GM21367 (cell line): ENCODE data around the gene SEC14L5.
"Not testable (repeated sequence)": the region's sequence is repeated elsewhere in the genome, so short reads cannot be mapped to it uniquely, and the experiment has no call there.

Experiments
- ATAC-seq: cut with Tn5 transposase; IDR thresholded peaks from one replicate; pipeline ENCODE4 v1.9.1; 2021; ENCODE audit not compliant: unreplicated experiment

The SEC14L5 gene

GRCh38 chr16:5033256-5034166 lies 75.4 kb downstream of the SEC14L5 start, which contains the start of gene NAGPA:
TSS of gene NAGPA (minus strand) at chr16:5033935. CDS start at chr16:5033914, 21 bp downstream.
- ATAC-seq = peak; percentile 88

- no peak for ATAC-seq
These were observed 76.0 kb downstream of the SEC14L5 start for GRCh38 chr16:5034167-5034523.

- no peak for ATAC-seq
These were observed 77.7 kb downstream of the SEC14L5 start for GRCh38 chr16:5035909-5036227.

- ATAC-seq = no peak
These were observed 78.4 kb downstream of the SEC14L5 start for GRCh38 chr16:5036228-5037156.

- ATAC-seq = no peak
These were observed 82.3 kb downstream of the SEC14L5 start for GRCh38 chr16:5040451-5040850.

GRCh38 chr16:5041600-5042133 lies 83.5 kb downstream of the SEC14L5 start:
- no peak for ATAC-seq

- no peak for ATAC-seq
These were observed 84.5 kb downstream of the SEC14L5 start for GRCh38 chr16:5042574-5043171.

- ATAC-seq = no peak
These were observed 85.9 kb downstream of the SEC14L5 start for GRCh38 chr16:5044011-5044540.

- not testable (repeated sequence) for ATAC-seq
These were observed 86.5 kb downstream of the SEC14L5 start for GRCh38 chr16:5044581-5044980.

- no peak for ATAC-seq
These were observed 87.5 kb downstream of the SEC14L5 start for GRCh38 chr16:5045499-5046115.

GRCh38 chr16:5046914-5047313 lies 88.8 kb downstream of the SEC14L5 start:
- no peak for ATAC-seq

- no peak for ATAC-seq
These were observed 97.0 kb downstream of the SEC14L5 start for GRCh38 chr16:5054876-5055865.

GRCh38 chr16:5056352-5056751 lies 98.2 kb downstream of the SEC14L5 start:
- no peak for ATAC-seq

- ATAC-seq = no peak
These were observed 100.3 kb downstream of the SEC14L5 start for GRCh38 chr16:5058476-5058875.

GRCh38 chr16:5059386-5060072 lies 101.4 kb downstream of the SEC14L5 start:
- no peak for ATAC-seq

- ATAC-seq = no peak
These were observed 102.0 kb downstream of the SEC14L5 start for GRCh38 chr16:5060073-5060641.

- ATAC-seq = no peak
These were observed 103.9 kb downstream of the SEC14L5 start for GRCh38 chr16:5062051-5062450.
